Motor neuron (in vitro differentiated cells): ENCODE results near the gene APOE. TPM values are rescaled to one million over a fixed set of nuclear protein-coding genes. Genes with fewer than 3 reads are reported as not detected.
"Not testable (repeated sequence)": the region's sequence is repeated elsewhere in the genome, so short reads cannot be mapped to it uniquely, and the experiment has no call there.

Experiments used
- ATAC-seq, 8 experiments: fragments of 200-7000 bp; cut with Tn5 transposase; replicated peaks in 6 of 8; 2 replicates each; pipeline ENCODE4 v1.8.0; 2021; ENCODE audit warnings: mild to moderate bottlenecking in 8 of 8, moderate library complexity in 8 of 8
- H3K27ac ChIP-seq, 2 donors: fragments of 250-450 bp; sonication (Bioruptor Pico); 2 replicates each; pipeline ENCODE4 v1.9.0; 2021; ENCODE audit warnings: antibody characterized with exemption in 2 of 2, mild to moderate bottlenecking in 2 of 2, moderate library complexity in 1 of 2
- H3K4me1 ChIP-seq, 2 donors: fragments of 250-450 bp; sonication (Bioruptor Pico); replicated peaks in 1 of 2; 2 replicates each; pipeline ENCODE4 v1.6.1; 2021; ENCODE audit warnings: antibody characterized with exemption in 2 of 2, mild to moderate bottlenecking in 2 of 2, moderate library complexity in 1 of 2
- H3K4me3 ChIP-seq, 5 donors: fragments of 250-450 bp; sonication (Bioruptor Pico); 2 replicates each; pipeline ENCODE4 v1.9.0; 2021; ENCODE audit warnings: antibody characterized with exemption in 5 of 5, mild to moderate bottlenecking in 5 of 5, moderate library complexity in 4 of 5
- WGBS, 10 experiments: fragments of 450-650 bp; shearing (Covaris generic); methylation state at CpG; one replicate each; pipeline ENCODE4 v1.0.0; 2022; 5-methylcytosine and 5-hydroxymethylcytosine counted together
- in situ Hi-C, 9 experiments: fragments of 400-800 bp; cut with MboI; loops; one replicate each; pipeline ENCODE4 v1.15.0; 2021; ENCODE audit warnings: low sequenced_read_pairs in 9 of 9, low pct_unique_long_range_greater_than_20kb in 2 of 9; ENCODE audit not compliant: unreplicated experiment in 9 of 9
- total RNA-seq, 8 experiments: library from RNA; unstranded; fragments of 300-600 nt; gene quantifications; 2 replicates each; pipeline versions ENCODE4 v1.2.3 to v1.2.4, GENCODE V29; 2022

Gene APOE
- total RNA-seq, 8 experiments from 2014 or later, result 4.6 to 248 (median 30.2) TPM

DNA sequence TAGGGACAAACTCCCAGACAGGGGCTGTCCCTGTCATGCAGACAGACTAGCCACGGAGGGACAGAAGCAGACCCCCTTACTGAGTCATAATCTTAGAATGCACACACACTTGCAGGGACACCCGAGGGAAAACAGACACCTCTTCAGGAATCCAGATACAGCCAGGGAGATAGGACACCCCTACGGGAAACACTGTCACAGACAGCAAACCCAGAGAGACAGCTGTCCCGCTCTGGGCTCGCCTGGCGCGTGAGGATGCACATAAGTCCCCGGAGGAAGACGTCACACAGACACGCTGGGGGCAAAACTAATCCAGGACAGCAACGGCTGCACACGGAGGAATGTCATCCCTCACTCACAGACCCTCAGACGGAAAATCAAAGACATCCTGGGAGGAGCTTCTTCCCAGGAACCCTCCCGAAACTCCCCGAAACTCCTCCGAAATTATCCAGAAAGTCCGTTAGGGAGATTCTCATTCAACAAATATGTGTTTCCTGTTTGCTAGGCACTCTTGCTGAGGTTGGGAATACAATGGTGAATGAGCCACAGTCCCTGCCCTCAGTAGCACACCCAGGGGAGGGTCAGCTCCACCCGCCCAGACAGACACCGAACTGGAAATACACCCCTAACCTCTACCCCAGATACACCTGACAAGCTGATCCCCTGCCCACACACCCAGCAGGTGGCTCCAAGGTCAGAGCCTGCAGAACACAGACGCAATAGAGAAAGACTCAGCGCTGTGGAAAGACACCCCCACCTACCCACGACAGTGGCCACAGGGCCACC, 29.7 kb upstream of the APOE start:
- H3K4me1 ChIP-seq, result no peaks in the 10 kb centered on the region
- in situ Hi-C loops, result no loop called here
- WGBS, 10 experiments, result 64 to 98% (median 88%) methylated on average over 3 to 15 of the region's 22 CpGs; no CpG with 5 or more reads in 1 of the 10 experiments
- no peak overlapping the region for H3K27ac ChIP-seq
- no peak for ATAC-seq
- H3K4me3 ChIP-seq, result no peak overlapping the region

GRCh38 chr19:44876930-44877535, 28.6 kb upstream of the APOE start:
- Histone ChIP-seq H3K4me1 (no peaks in the 10 kb centered on the region), H3K27ac (no peak overlapping the region), H3K4me3 (no peak overlapping the region)
- WGBS, 10 experiments, result 20 to 86% (median 42%) methylated on average over 1 to 2 of the region's 5 CpGs; no CpG with 5 or more reads in 6 of the 10 experiments
- peak in 1 of 8 experiments; percentile 2 for ATAC-seq
- in situ Hi-C loops, result no loop called here

- in situ Hi-C loops, result no loop called here
- H3K4me1 ChIP-seq, result peaks cover 3 to 4% of the 10 kb centered on the region in 2 donors
- WGBS, 10 experiments, result 80 to 81% methylated on average over 1 to 4 of the region's 26 CpGs; no CpG with 5 or more reads in 8 of the 10 experiments
- no peak overlapping the region for H3K4me3 ChIP-seq
- H3K27ac ChIP-seq, result no peak overlapping the region
- ATAC-seq, result no peak
Observed at GRCh38 chr19:44878120-44878865, 27.3 kb upstream of the APOE start.

- ATAC-seq, result no peak
- no peak overlapping the region for H3K4me3 ChIP-seq
- WGBS, 10 experiments, result 0 to 100% methylated on average over 1 of the region's 18 CpGs; no CpG with 5 or more reads in 8 of the 10 experiments
- no peak overlapping the region for H3K27ac ChIP-seq
- in situ Hi-C loops, result no loop called here
- H3K4me1 ChIP-seq, result peaks cover 3 to 4% of the 10 kb centered on the region in 2 donors
Observed at GRCh38 chr19:44879309-44880065, 26.1 kb upstream of the APOE start.

DNA sequence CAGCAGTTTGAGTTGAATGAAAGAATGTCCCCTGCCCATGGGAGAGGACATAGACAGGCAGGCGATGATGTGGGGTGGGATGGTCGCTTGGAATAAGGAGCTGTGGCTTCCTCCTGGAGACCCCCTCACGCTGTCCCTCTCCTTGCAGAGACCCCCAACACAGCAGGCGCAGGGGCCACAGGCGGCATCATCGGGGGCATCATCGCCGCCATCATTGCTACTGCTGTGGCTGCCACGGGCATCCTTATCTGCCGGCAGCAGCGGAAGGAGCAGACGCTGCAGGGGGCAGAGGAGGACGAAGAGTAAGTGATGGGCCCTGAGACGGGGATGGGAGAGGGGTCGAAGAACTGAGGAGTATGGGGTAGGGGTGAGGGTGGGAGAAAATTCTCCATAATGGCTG, 23.5 kb upstream of the APOE start:
- Histone ChIP-seq H3K4me1 (peaks cover 3 to 4% of the 10 kb centered on the region in 2 donors), H3K4me3 (no peak overlapping the region), H3K27ac (no peak overlapping the region)
- WGBS, 10 experiments, result 95 to 100% (median 100%) methylated on average over 1 to 7 of the region's 15 CpGs; no CpG with 5 or more reads in 6 of the 10 experiments
- in situ Hi-C loops, result no loop called here
- ATAC-seq, result no peak

- H3K4me3 ChIP-seq, H3K4me1 ChIP-seq, in situ Hi-C loops: not testable (repeated sequence)
- peak in 5 of 8 experiments; percentile 42 to 89 (median 88) for ATAC-seq
- WGBS, 10 experiments, result 46 to 93% (median 86%) methylated on average over 3 to 12 of the region's 19 CpGs; no CpG with 5 or more reads in 1 of the 10 experiments
- H3K27ac ChIP-seq, result peak overlapping the region; percentile 65 to 66
Observed at GRCh38 chr19:44882619-44883397, 22.8 kb upstream of the APOE start.

DNA sequence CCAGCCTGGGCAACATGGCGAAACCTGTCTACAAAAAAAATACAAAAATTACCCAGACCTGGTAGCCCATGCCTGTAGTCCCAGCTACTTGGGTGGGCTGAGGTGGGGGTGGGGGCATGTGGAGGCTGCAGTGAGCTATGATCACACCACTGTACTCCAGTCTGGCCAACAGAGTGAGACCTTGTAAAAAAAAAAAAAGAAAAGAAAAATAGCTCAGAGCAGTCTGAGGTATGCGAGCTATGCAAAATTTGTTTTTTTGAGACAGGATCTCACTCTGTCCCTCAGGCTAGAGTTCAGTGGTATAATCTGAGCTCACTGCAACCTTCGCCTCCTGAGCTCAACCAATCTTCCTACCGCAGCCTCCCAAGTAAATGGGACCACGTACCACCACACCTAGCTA, 21.7 kb upstream of the APOE start:
- 80 to 100% (median 100%) methylated on average over 1 to 4 of the region's 5 CpGs; no CpG with 5 or more reads in 3 of the 10 experiments for WGBS, 10 experiments
- in situ Hi-C loops, result no loop called here
- no peak overlapping the region for H3K27ac ChIP-seq
- H3K4me3 ChIP-seq, result no peak overlapping the region
- H3K4me1 ChIP-seq, result peaks cover 3 to 4% of the 10 kb centered on the region in 2 donors
- peak in 3 of 8 experiments; percentile 36 to 74 (median 74) for ATAC-seq

- in situ Hi-C loops, result no loop called here
- peaks cover 3 to 5% of the 10 kb centered on the region in 2 donors for H3K4me1 ChIP-seq
- ATAC-seq, result no peak
- H3K27ac ChIP-seq, result no peak overlapping the region
- 13 to 100% (median 92%) methylated on average over 1 to 3 of the region's 4 CpGs; no CpG with 5 or more reads in 1 of the 10 experiments for WGBS, 10 experiments
- no peak overlapping the region for H3K4me3 ChIP-seq
Observed at GRCh38 chr19:44884566-44884965, 21.0 kb upstream of the APOE start.

- in situ Hi-C loops, result no loop called here
- WGBS, 10 experiments, result 60 to 95% methylated on average over 2 to 3 of the region's 6 CpGs; no CpG with 5 or more reads in 8 of the 10 experiments
- no peak for ATAC-seq
- H3K27ac ChIP-seq, result no peak overlapping the region
- H3K4me1 ChIP-seq, result peaks cover 3 to 9% of the 10 kb centered on the region in 2 donors
- no peak overlapping the region for H3K4me3 ChIP-seq
Observed at GRCh38 chr19:44886141-44886540, 19.5 kb upstream of the APOE start.

DNA sequence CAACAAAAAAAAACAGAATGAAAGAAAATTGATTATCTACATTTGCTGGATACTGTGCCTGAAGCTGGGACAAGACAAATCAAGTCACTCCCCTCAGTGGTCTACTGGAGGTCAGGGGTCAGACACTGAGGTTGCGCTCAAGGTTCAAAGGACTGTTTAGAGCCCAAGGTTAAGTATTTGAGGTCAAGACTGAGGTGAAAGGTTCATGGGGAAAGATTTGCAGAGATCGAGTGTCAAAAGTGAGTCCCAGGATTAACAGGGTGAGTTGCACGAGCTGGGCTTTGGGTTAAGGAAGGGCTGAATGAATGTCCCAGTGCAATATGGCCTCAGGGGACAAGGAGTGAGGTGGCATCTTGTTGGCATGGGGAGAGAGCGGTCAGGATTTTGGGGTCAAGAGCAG, 17.9 kb upstream of the APOE start:
- no peak overlapping the region for H3K4me3 ChIP-seq
- WGBS, 10 experiments, result 49 to 100% (median 89%) methylated on average over 1 to 4 of the region's 4 CpGs; no CpG with 5 or more reads in 2 of the 10 experiments
- in situ Hi-C loops, result no loop called here
- peaks cover 10 to 16% of the 10 kb centered on the region in 2 donors for H3K4me1 ChIP-seq
- ATAC-seq, result no peak
- no peak overlapping the region for H3K27ac ChIP-seq

DNA sequence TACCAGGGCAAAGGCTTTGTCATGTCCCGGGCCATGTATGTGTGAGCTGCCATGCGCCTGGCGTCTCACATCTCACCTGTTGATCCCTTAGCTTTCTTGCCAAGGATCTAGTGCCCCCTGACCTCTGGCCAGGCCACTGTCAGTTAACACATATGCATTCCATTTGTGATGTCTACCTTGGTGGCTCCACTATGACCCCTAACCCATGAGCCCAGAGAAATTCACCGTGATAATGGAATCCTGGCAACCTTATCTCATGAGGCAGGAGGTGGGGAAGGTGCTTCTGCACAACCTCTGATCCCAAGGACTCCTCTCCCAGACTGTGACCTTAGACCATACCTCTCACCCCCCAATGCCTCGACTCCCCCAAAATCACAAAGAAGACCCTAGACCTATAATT, 17.3 kb upstream of the APOE start:
- ATAC-seq, H3K4me3 ChIP-seq, in situ Hi-C loops, H3K27ac ChIP-seq: not testable (repeated sequence)
- WGBS, 10 experiments, result 100% methylated on average over 1 to 3 of the region's 5 CpGs; no CpG with 5 or more reads in 6 of the 10 experiments
- peaks cover 7 to 12% of the 10 kb centered on the region in 2 donors for H3K4me1 ChIP-seq
